SK-N-SH (cell line): ENCODE measurements around the gene C1QL1. TPM values are rescaled to one million over a fixed set of nuclear protein-coding genes. Genes with fewer than 3 reads are reported as not detected.

Source experiments
- CTCF ChIA-PET: fragments of 300-600, 350-600 bp; formaldehyde crosslinking; extraction: SDS; loops from one replicate; lab custom pipeline; 2021; lab: Yijun Ruan, JAX
- POLR2A ChIA-PET: fragments of 350-600 bp; sonication (Branson Sonifier 250); formaldehyde crosslinking; extraction: SDS; loops from one replicate; lab custom pipeline; 2020; ENCODE audit warnings: antibody characterized with exemption, inconsistent platforms; lab: Yijun Ruan, JAX
- DNase-seq: peaks from one replicate; pipeline ENCODE4 v3.0.0; 2012
- H2AFZ ChIP-seq: fragments of 200-600 bp; sonication (generic); 2 replicates; pipeline ENCODE4 v1.8.1; 2016; ENCODE audit warnings: antibody characterized with exemption, mild to moderate bottlenecking, low read depth
- H3F3A ChIP-seq: fragments of 200-600 bp; sonication (generic); replicated peaks from 2 replicates; pipeline ENCODE3; 2016; ENCODE audit warnings: antibody characterized with exemption, mild to moderate bottlenecking; ENCODE audit not compliant: insufficient read depth
- H3K27ac ChIP-seq, 2 experiments: fragments of 200-500 bp in 1 of 2; fragments of 200-600 bp in 1 of 2; sonication (Bioruptor generic) in 1 of 2; sonication (generic), shearing (Covaris generic) in 1 of 2; 2 replicates each; pipeline versions ENCODE4 v1.5.1 to v1.6.1; 2014 to 2016; ENCODE audit warnings: low read depth in 2 of 2, inconsistent platforms in 1 of 2, low read length in 1 of 2, mild to moderate bottlenecking in 1 of 2, mixed read lengths in 1 of 2
- H3K27me3 ChIP-seq: fragments of 200-600 bp; sonication (generic), shearing (Covaris generic); 2 replicates; pipeline ENCODE4 v1.6.1; 2016; ENCODE audit warnings: mixed run types; ENCODE audit not compliant: insufficient read depth
- H3K36me3 ChIP-seq, 2 experiments: fragments of 200-500 bp in 1 of 2; fragments of 200-600 bp in 1 of 2; sonication (Bioruptor generic) in 1 of 2; sonication (generic) in 1 of 2; replicated peaks in 1 of 2; 2 replicates each; pipeline versions ENCODE3 to v1.5.1; 2014 to 2016; ENCODE audit warnings: low read length in 1 of 2, mild to moderate bottlenecking in 1 of 2; ENCODE audit not compliant: insufficient read depth in 2 of 2, control insufficient read depth in 1 of 2
- H3K4me1 ChIP-seq, 2 experiments: fragments of 200-500 bp in 1 of 2; fragments of 200-600 bp in 1 of 2; sonication (Bioruptor generic) in 1 of 2; sonication (generic), shearing (Covaris generic) in 1 of 2; 2 replicates each; pipeline versions ENCODE4 v1.5.1 to v1.6.1; 2014 to 2016; ENCODE audit warnings: low read depth in 1 of 2, low read length in 1 of 2, mixed run types in 1 of 2; ENCODE audit not compliant: insufficient read depth in 2 of 2, control insufficient read depth in 1 of 2
- H3K4me2 ChIP-seq: fragments of 200-600 bp; sonication (generic), shearing (Covaris generic); 2 replicates; pipeline ENCODE4 v1.6.1; 2017; ENCODE audit warnings: mixed run types
- H3K4me3 ChIP-seq, 2 experiments: fragments of 200-500 bp in 1 of 2; fragments of 200-600 bp in 1 of 2; sonication (Bioruptor generic) in 1 of 2; sonication (generic), shearing (Covaris generic) in 1 of 2; 2 replicates each; pipeline versions ENCODE4 v1.5.1 to v1.8.1; 2014 to 2016; ENCODE audit warnings: low read depth in 2 of 2, inconsistent platforms in 1 of 2, low read length in 1 of 2, mild to moderate bottlenecking in 1 of 2, mixed read lengths in 1 of 2, moderate library complexity in 1 of 2
- H3K79me2 ChIP-seq: fragments of 200-600 bp; sonication (generic); 2 replicates; pipeline ENCODE4 v1.8.1; 2017; ENCODE audit warnings: mild to moderate bottlenecking; ENCODE audit not compliant: insufficient read depth
- H3K9ac ChIP-seq: fragments of 200-600 bp; sonication (generic); 2 replicates; pipeline ENCODE4 v1.6.1; 2017; ENCODE audit warnings: mixed run types
- H3K9me2 ChIP-seq: fragments of 200-600 bp; sonication (generic); 2 replicates; pipeline ENCODE4 v1.6.1; 2017; ENCODE audit warnings: mixed run types
- H3K9me3 ChIP-seq: fragments of 200-600 bp; sonication (generic); 2 replicates; pipeline ENCODE4 v1.6.1; 2017; ENCODE audit warnings: mixed run types, mild to moderate bottlenecking, moderate library complexity
- H4K20me1 ChIP-seq: fragments of 200-600 bp; sonication (generic); 2 replicates; pipeline ENCODE4 v1.6.1; 2017; ENCODE audit warnings: mild to moderate bottlenecking, mixed run types; ENCODE audit not compliant: insufficient read depth
- FOXM1 ChIP-seq: IDR thresholded peaks from 2 replicates; pipeline ENCODE4 v1.4.0; 2012; ENCODE audit warnings: low read depth, mild to moderate bottlenecking
- MEF2A ChIP-seq: IDR thresholded peaks from 2 replicates; pipeline ENCODE4 v1.4.0; 2012; ENCODE audit warnings: low read depth, borderline replicate concordance
- RAD21 ChIP-seq: IDR thresholded peaks from 2 replicates; pipeline ENCODE4 v1.6.1; 2012; ENCODE audit warnings: mild to moderate bottlenecking, low read length
- RCOR1 ChIP-seq: fragments of 150-350 bp; IDR thresholded peaks from 2 replicates; pipeline ENCODE4 v1.6.1; 2017; ENCODE audit warnings: antibody characterized with exemption, low read length
- WGBS: methylation state at CpG from one replicate; pipeline ENCODE4 v1.1.6; 2017; ENCODE audit warnings: low lambda C conversion rate; 5-methylcytosine and 5-hydroxymethylcytosine counted together
- polyA plus RNA-seq, 3 experiments: library from polyadenylated mRNA; depleted of rRNA; stranded (reverse); fragments of >200 nt; gene quantifications; 2 replicates each; pipeline ENCODE4 v1.2.3, GENCODE V29; 2012
- TF ChIP-seq, protein P1 (sequence below): fragments of 150-350 bp; IDR thresholded peaks from 2 replicates; pipeline ENCODE4 v1.6.1; 2016; ENCODE audit warnings: mild to moderate bottlenecking, low read depth, low read length
- TF ChIP-seq, protein P2 (sequence below): fragments of 200-600 bp; sonication (generic); IDR thresholded peaks from 2 replicates; pipeline ENCODE4 v1.6.1; 2017; ENCODE audit warnings: antibody characterized with exemption, mild to moderate bottlenecking, moderate library complexity
- TF ChIP-seq, protein P3 (sequence below): fragments of 150-350 bp; IDR thresholded peaks from 2 replicates; pipeline ENCODE4 v1.6.1; 2017; ENCODE audit warnings: antibody characterized with exemption, low read length, low read depth, borderline replicate concordance

Gene C1QL1
- polyA plus RNA-seq, 1 of the 3 experiments (the other 2 are of a cell fraction), result 11.9 TPM

DNA sequence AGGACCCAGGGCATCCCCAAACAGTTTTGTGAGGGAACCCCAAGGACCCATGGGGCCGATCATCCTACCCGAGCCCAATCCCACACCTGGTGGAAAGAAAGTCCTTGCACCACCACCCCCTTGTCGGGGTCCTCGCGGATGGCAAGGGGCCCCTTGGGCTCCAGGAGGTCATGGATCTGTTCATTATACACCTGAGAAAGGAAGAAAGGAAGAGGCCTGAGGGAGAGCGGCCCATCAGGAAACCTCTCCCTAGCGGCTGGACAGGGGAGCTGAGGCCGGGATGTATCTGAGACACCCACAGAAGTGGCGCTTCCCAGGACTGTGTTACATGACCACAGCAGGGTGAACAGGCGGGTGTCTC is 33.4 kb downstream of the C1QL1 start:
- no peaks in the 10 kb centered on the region; the same call in 1 of the 2 replicates for H4K20me1 ChIP-seq
- no peak overlapping the region for H3K4me2 ChIP-seq
- H3F3A ChIP-seq, result peaks cover 17% of the 10 kb centered on the region
- H3K9me3 ChIP-seq, result no peaks in the 10 kb centered on the region
- peaks cover 34 to 47% of the 10 kb centered on the region in 2 experiments for H3K36me3 ChIP-seq
- peaks cover 41% of the 10 kb centered on the region for H3K79me2 ChIP-seq
- WGBS, result 93% methylated on average over 8 of the region's 10 CpGs
- ChIA-PET CTCF (interaction anchor here (0.9 to 2.6 kb wide), 5 partner anchors 13 to 88 kb away, joined by 3 to 10 read pairs (median 4); partner anchors contain the start of gene KIF18B), POLR2A (no interaction called here)
- H3K27ac ChIP-seq, result no peak overlapping the region
- H3K4me1 ChIP-seq, result peaks cover 0 to 21% of the 10 kb centered on the region in 2 experiments; a peak in 1 of 4 replicates
- TF ChIP-seq, protein P1, sequence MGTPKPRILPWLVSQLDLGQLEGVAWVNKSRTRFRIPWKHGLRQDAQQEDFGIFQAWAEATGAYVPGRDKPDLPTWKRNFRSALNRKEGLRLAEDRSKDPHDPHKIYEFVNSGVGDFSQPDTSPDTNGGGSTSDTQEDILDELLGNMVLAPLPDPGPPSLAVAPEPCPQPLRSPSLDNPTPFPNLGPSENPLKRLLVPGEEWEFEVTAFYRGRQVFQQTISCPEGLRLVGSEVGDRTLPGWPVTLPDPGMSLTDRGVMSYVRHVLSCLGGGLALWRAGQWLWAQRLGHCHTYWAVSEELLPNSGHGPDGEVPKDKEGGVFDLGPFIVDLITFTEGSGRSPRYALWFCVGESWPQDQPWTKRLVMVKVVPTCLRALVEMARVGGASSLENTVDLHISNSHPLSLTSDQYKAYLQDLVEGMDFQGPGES, result no peak
- TF ChIP-seq RAD21, result no peak
- TF ChIP-seq, protein P2, sequence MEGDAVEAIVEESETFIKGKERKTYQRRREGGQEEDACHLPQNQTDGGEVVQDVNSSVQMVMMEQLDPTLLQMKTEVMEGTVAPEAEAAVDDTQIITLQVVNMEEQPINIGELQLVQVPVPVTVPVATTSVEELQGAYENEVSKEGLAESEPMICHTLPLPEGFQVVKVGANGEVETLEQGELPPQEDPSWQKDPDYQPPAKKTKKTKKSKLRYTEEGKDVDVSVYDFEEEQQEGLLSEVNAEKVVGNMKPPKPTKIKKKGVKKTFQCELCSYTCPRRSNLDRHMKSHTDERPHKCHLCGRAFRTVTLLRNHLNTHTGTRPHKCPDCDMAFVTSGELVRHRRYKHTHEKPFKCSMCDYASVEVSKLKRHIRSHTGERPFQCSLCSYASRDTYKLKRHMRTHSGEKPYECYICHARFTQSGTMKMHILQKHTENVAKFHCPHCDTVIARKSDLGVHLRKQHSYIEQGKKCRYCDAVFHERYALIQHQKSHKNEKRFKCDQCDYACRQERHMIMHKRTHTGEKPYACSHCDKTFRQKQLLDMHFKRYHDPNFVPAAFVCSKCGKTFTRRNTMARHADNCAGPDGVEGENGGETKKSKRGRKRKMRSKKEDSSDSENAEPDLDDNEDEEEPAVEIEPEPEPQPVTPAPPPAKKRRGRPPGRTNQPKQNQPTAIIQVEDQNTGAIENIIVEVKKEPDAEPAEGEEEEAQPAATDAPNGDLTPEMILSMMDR, result no peak
- H3K9me2 ChIP-seq, result no peaks in the 10 kb centered on the region
- no peak overlapping the region for H2AFZ ChIP-seq
- peak; percentile 11 for DNase-seq
- no peaks in the 10 kb centered on the region for H3K27me3 ChIP-seq
- no peak overlapping the region for H3K9ac ChIP-seq
- H3K4me3 ChIP-seq, result no peak overlapping the region

DNA sequence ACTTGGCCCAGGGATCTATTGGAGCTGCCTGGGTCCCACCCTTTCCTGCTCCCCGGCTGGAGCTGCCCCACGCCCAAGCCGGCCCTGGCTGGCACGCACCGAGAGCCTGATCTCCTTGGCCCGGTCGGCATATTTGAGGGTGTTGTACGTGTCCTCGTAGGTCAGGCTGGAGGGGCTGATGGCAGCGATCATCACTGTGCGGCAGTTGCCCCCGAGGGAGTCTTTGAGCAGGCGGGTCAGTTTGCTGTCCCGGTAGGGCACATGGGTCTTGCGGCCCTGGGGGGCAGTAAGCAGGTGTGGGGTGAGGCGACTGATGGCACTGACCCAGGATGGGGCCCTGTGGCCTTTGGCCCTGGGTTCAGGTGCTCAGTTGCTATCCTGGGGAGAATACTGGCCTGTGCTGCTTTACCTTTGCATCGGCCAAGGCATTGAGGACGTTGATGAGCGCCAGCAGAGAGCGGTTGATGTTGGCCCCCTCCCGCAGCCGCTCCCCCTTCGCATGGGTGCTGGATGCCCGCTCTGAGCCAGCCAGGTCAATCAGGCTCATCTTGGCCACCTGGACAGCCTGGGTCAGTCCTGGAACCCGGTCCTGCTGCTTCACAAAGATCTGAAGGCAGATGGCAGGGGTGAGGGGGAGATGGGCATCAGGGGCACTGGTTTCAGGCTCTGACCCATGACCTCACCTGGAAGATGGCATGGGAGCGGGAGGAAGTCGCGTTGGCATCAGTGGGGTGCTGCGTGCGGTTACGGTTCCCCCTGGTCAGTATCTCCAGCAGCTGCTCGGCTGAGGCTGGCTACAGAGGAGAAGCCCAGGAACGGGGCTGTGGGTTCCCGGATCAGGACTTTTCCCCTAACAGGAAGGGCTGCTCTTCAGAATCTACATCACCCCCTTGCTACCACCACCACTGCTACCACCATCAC is 34.0 kb downstream of the C1QL1 start:
- POLR2A ChIA-PET, result no interaction called here
- H3K27ac ChIP-seq, result no peak overlapping the region
- no peak overlapping the region for H3K4me2 ChIP-seq
- 95% methylated on average over 21 of the region's 34 CpGs for WGBS
- H2AFZ ChIP-seq, result no peak overlapping the region
- H3K4me1 ChIP-seq, result peaks cover 0 to 21% of the 10 kb centered on the region in 2 experiments; a peak in 1 of 4 replicates
- H3K4me3 ChIP-seq, result no peak overlapping the region
- no peak overlapping the region for H3K9ac ChIP-seq
- TF ChIP-seq MEF2A (no peak), RCOR1 (no peak), FOXM1 (no peak)
- TF ChIP-seq, protein P3, sequence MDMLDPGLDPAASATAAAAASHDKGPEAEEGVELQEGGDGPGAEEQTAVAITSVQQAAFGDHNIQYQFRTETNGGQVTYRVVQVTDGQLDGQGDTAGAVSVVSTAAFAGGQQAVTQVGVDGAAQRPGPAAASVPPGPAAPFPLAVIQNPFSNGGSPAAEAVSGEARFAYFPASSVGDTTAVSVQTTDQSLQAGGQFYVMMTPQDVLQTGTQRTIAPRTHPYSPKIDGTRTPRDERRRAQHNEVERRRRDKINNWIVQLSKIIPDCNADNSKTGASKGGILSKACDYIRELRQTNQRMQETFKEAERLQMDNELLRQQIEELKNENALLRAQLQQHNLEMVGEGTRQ, result no peak
- TF ChIP-seq, all 33 proteins: peak for 0
- DNase-seq, result peak; percentile 15
- H3K36me3 ChIP-seq, result peaks cover 32 to 50% of the 10 kb centered on the region in 2 experiments
- CTCF ChIA-PET, result interaction anchor here (1.0 to 17.2 kb wide), 4 partner anchors 13 to 87 kb away, joined by 4 to 433 read pairs (median 7); partner anchors contain the start of gene KIF18B
- H3K9me2 ChIP-seq, result no peaks in the 10 kb centered on the region
- H3K9me3 ChIP-seq, result no peaks in the 10 kb centered on the region
- H3F3A ChIP-seq, result peaks cover 16% of the 10 kb centered on the region
- H3K79me2 ChIP-seq, result peaks cover 35% of the 10 kb centered on the region
- H3K27me3 ChIP-seq, result no peaks in the 10 kb centered on the region
- no peaks in the 10 kb centered on the region; the same call in 1 of the 2 replicates for H4K20me1 ChIP-seq
